Measurements from ENCODE around the gene CABP1. TPM values are rescaled to one million over a fixed set of nuclear protein-coding genes. Genes with fewer than 3 reads are reported as not detected.
"Not testable (repeated sequence)": the region's sequence is repeated elsewhere in the genome, so short reads cannot be mapped to it uniquely, and the experiment has no call there.

The CABP1 gene
- total RNA-seq, 1 experiment from 2014 or later: not detected

- POLR2A ChIA-PET: no interaction called here
- H3K27ac ChIP-seq (ENCODE audit: low read length): no peak overlapping the region
- TF ChIP-seq CTCF (IDR thresholded peaks at IDR 0.05) (no peak), POLR2AphosphoS5 (IDR thresholded peaks at IDR 0.05; ENCODE audit: low read depth, low read length) (no peak), TCF7L2 (IDR thresholded peaks at IDR 0.05; ENCODE audit: low read depth, low read length) (no peak), SIN3A (IDR thresholded peaks at IDR 0.05; ENCODE audit: borderline replicate concordance, insufficient read depth, low read depth, low read length) (no peak)
- TF ChIP-seq, protein P1, sequence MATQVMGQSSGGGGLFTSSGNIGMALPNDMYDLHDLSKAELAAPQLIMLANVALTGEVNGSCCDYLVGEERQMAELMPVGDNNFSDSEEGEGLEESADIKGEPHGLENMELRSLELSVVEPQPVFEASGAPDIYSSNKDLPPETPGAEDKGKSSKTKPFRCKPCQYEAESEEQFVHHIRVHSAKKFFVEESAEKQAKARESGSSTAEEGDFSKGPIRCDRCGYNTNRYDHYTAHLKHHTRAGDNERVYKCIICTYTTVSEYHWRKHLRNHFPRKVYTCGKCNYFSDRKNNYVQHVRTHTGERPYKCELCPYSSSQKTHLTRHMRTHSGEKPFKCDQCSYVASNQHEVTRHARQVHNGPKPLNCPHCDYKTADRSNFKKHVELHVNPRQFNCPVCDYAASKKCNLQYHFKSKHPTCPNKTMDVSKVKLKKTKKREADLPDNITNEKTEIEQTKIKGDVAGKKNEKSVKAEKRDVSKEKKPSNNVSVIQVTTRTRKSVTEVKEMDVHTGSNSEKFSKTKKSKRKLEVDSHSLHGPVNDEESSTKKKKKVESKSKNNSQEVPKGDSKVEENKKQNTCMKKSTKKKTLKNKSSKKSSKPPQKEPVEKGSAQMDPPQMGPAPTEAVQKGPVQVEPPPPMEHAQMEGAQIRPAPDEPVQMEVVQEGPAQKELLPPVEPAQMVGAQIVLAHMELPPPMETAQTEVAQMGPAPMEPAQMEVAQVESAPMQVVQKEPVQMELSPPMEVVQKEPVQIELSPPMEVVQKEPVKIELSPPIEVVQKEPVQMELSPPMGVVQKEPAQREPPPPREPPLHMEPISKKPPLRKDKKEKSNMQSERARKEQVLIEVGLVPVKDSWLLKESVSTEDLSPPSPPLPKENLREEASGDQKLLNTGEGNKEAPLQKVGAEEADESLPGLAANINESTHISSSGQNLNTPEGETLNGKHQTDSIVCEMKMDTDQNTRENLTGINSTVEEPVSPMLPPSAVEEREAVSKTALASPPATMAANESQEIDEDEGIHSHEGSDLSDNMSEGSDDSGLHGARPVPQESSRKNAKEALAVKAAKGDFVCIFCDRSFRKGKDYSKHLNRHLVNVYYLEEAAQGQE (IDR thresholded peaks at IDR 0.05; ENCODE audit: insufficient read depth in 1 of 2, low read depth in 2 of 2, low read length in 1 of 2): no peak
- BruUV-seq (replicated peaks): no TSS peak
- CTCF ChIA-PET: interaction anchor here (0.6 kb wide), 1 partner anchor 286 kb away, joined by 5 read pairs; no protein-coding TSS in a partner anchor
- no peaks in the 10 kb centered on the region for H3K27me3 ChIP-seq (ENCODE audit: control insufficient read depth, insufficient read depth, low read length)
- no peaks in the 10 kb centered on the region for H3K9me3 ChIP-seq (ENCODE audit: control insufficient read depth, insufficient read depth, low read depth, low read length)
- H3K4me3 ChIP-seq (ENCODE audit: low read depth in 2 of 2, low read length in 2 of 2): no peak overlapping the region
- H3K36me3 ChIP-seq (ENCODE audit: control insufficient read depth, insufficient read depth, low read length): no peaks in the 10 kb centered on the region
- DNase-seq (ENCODE audit: low read depth, low spot score): no peak
- in situ Hi-C loops (cut with HindIII; ENCODE audit: low pct_unique_long_range_greater_than_20kb, low sequenced_read_pairs): no loop called here
- H3K4me1 ChIP-seq (ENCODE audit: control insufficient read depth, insufficient read depth, low read length): peaks cover 8% of the 10 kb centered on the region
- peak; percentile 51; the same call in 1 of the 2 replicates for ATAC-seq
- intact Hi-C loops (cut with micrococcal nuclease; ENCODE audit: unreplicated experiment): no loop called here
Measured at GRCh38 chr12:120599672-120600552, 40.5 kb upstream of the CABP1 start.

GRCh38 chr12:120602416-120602815 lies 38.0 kb upstream of the CABP1 start:
- CTCF ChIA-PET: interaction anchor here (0.6 to 1.0 kb wide), 3 partner anchors 19 to 441 kb away, joined by 6 to 7 read pairs (median 6); partner anchors contain the start of gene POP5
- POLR2A ChIA-PET: interaction anchor here (0.6 kb wide), 1 partner anchor 79 kb away, joined by 9 read pairs; no protein-coding TSS in a partner anchor
- in situ Hi-C loops (cut with HindIII; ENCODE audit: low pct_unique_long_range_greater_than_20kb, low sequenced_read_pairs); H3K27ac ChIP-seq (ENCODE audit: low read length); H3K27me3 ChIP-seq (ENCODE audit: control insufficient read depth, insufficient read depth, low read length); intact Hi-C loops (cut with micrococcal nuclease; ENCODE audit: unreplicated experiment); H3K36me3 ChIP-seq (ENCODE audit: control insufficient read depth, insufficient read depth, low read length); DNase-seq (ENCODE audit: low read depth, low spot score); ATAC-seq; BruUV-seq (replicated peaks); H3K4me3 ChIP-seq (ENCODE audit: low read depth in 2 of 2, low read length in 2 of 2); H3K4me1 ChIP-seq (ENCODE audit: control insufficient read depth, insufficient read depth, low read length); H3K9me3 ChIP-seq (ENCODE audit: control insufficient read depth, insufficient read depth, low read depth, low read length): not testable (repeated sequence)

DNA sequence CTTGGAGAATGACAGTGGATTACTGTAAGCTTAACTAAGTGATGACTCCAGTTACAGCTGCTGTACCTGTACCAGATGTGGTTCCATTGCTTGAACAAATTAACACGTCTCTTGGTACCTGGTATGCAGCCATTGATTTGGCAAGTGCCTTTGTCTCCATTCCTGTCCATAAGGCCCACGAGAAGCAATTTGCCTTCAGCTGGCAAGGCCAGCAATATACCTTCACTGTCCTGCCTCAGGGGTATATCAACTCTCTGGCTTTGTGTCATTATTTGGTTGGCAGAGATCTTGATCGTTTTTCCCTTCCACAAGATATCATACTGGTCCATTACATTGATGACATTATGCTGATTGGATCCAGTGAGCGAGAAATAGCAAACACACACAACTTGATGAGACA lies 29.9 kb upstream of the CABP1 start:
- POLR2A ChIA-PET: no interaction called here
- Histone ChIP-seq H3K4me3 (ENCODE audit: low read depth in 2 of 2, low read length in 2 of 2) (no peak overlapping the region), H3K4me1 (ENCODE audit: control insufficient read depth, insufficient read depth, low read length) (no peaks in the 10 kb centered on the region), H3K9me3 (ENCODE audit: control insufficient read depth, insufficient read depth, low read depth, low read length) (no peaks in the 10 kb centered on the region), H3K27ac (ENCODE audit: low read length) (no peak overlapping the region), H3K36me3 (ENCODE audit: control insufficient read depth, insufficient read depth, low read length) (no peaks in the 10 kb centered on the region), H3K27me3 (ENCODE audit: control insufficient read depth, insufficient read depth, low read length) (no peaks in the 10 kb centered on the region; the same call in 1 of the 2 replicates)
- in situ Hi-C loops (cut with HindIII; ENCODE audit: low pct_unique_long_range_greater_than_20kb, low sequenced_read_pairs) (no loop called here), intact Hi-C loops (cut with micrococcal nuclease; ENCODE audit: unreplicated experiment) (no loop called here)
- DNase-seq (ENCODE audit: low read depth, low spot score) (no peak), ATAC-seq (no peak)
- no TSS peak for BruUV-seq (replicated peaks)
- CTCF ChIA-PET: no interaction called here
- TF ChIP-seq, protein P1 (IDR thresholded peaks at IDR 0.05; ENCODE audit: insufficient read depth in 1 of 2, low read depth in 2 of 2, low read length in 1 of 2): no peak
- TF ChIP-seq POLR2AphosphoS5 (IDR thresholded peaks at IDR 0.05; ENCODE audit: low read depth, low read length): no peak
- TF ChIP-seq TCF7L2 (IDR thresholded peaks at IDR 0.05; ENCODE audit: low read depth, low read length): no peak
- TF ChIP-seq SIN3A (IDR thresholded peaks at IDR 0.05; ENCODE audit: borderline replicate concordance, insufficient read depth, low read depth, low read length): no peak
- no peak for TF ChIP-seq CTCF (IDR thresholded peaks at IDR 0.05)

Measured in Panc1 (cell line).